Loucy (cell line): ENCODE results near the gene TRIM41.

Experiments used
- H2AFZ ChIP-seq: fragments of 200-600 bp; sonication (generic); 2 replicates; pipeline ENCODE4 v1.6.0; 2016; ENCODE audit warnings: antibody characterized with exemption, mild to moderate bottlenecking, low read length, moderate library complexity
- H3F3A ChIP-seq: fragments of 200-600 bp; 2 replicates; pipeline ENCODE4 v1.6.0; 2016; ENCODE audit warnings: antibody characterized with exemption, low read depth, mild to moderate bottlenecking
- H3K27me3 ChIP-seq: fragments of 200-600 bp; sonication (generic); 2 replicates; pipeline ENCODE4 v1.6.1; 2014; ENCODE audit warnings: low read length, mild to moderate bottlenecking; ENCODE audit not compliant: insufficient read depth, poor library complexity, severe bottlenecking
- H3K36me3 ChIP-seq: fragments of 200-600 bp; sonication (generic); 2 replicates; pipeline ENCODE4 v1.6.1; 2016; ENCODE audit warnings: low read length; ENCODE audit not compliant: insufficient read depth
- H3K4me1 ChIP-seq: fragments of 200-600 bp; sonication (generic); 2 replicates; pipeline ENCODE4 v1.5.1; 2014; ENCODE audit warnings: low read length, mild to moderate bottlenecking; ENCODE audit not compliant: insufficient read depth, poor library complexity, severe bottlenecking
- H3K4me2 ChIP-seq: fragments of 200-600 bp; sonication (generic); 2 replicates; pipeline ENCODE4 v1.6.0; 2014; ENCODE audit warnings: antibody characterized with exemption, low read length, low read depth, mild to moderate bottlenecking; ENCODE audit not compliant: poor library complexity, severe bottlenecking
- H3K4me3 ChIP-seq: fragments of 200-600 bp; sonication (generic); 2 replicates; pipeline ENCODE4 v1.5.1; 2014; ENCODE audit warnings: low read length, mild to moderate bottlenecking, mixed read lengths; ENCODE audit not compliant: poor library complexity, severe bottlenecking
- H3K79me2 ChIP-seq: fragments of 200-600 bp; sonication (generic); 2 replicates; pipeline ENCODE4 v1.6.1; 2014; ENCODE audit warnings: low read length; ENCODE audit not compliant: insufficient read depth
- H3K9ac ChIP-seq: fragments of 200-600 bp; sonication (generic); 2 replicates; pipeline ENCODE4 v1.6.0; 2014; ENCODE audit warnings: mild to moderate bottlenecking, low read depth, low read length, moderate library complexity; ENCODE audit not compliant: poor library complexity, severe bottlenecking
- H3K9me2 ChIP-seq: fragments of 200-600 bp; sonication (generic); replicated peaks from 2 replicates; pipeline ENCODE4 v1.6.1; 2016; ENCODE audit warnings: low read depth, low read length, mixed read lengths
- H3K9me3 ChIP-seq: fragments of 200-600 bp; sonication (generic); 2 replicates; pipeline ENCODE4 v1.6.1; 2014; ENCODE audit warnings: mild to moderate bottlenecking, antibody characterized with exemption, low read length, low read depth; ENCODE audit not compliant: insufficient read depth
- H4K20me1 ChIP-seq: fragments of 200-600 bp; sonication (generic); 2 replicates; pipeline ENCODE4 v1.6.0; 2014; ENCODE audit warnings: antibody characterized with exemption, low read length, mild to moderate bottlenecking; ENCODE audit not compliant: insufficient read depth, poor library complexity, severe bottlenecking
- EZH2phosphoT487 ChIP-seq: fragments of 200-600 bp; IDR thresholded peaks from 2 replicates; pipeline ENCODE4 v1.6.1; 2018; ENCODE audit warnings: antibody characterized with exemption, mild to moderate bottlenecking, moderate library complexity, borderline replicate concordance
- TF ChIP-seq, protein P1 (sequence below): fragments of 200-600 bp; sonication (generic); conservative IDR thresholded peaks from 2 replicates; pipeline ENCODE4 v1.5.1; 2014; ENCODE audit warnings: mild to moderate bottlenecking, antibody characterized with exemption, low read length

TRIM41 gene

DNA sequence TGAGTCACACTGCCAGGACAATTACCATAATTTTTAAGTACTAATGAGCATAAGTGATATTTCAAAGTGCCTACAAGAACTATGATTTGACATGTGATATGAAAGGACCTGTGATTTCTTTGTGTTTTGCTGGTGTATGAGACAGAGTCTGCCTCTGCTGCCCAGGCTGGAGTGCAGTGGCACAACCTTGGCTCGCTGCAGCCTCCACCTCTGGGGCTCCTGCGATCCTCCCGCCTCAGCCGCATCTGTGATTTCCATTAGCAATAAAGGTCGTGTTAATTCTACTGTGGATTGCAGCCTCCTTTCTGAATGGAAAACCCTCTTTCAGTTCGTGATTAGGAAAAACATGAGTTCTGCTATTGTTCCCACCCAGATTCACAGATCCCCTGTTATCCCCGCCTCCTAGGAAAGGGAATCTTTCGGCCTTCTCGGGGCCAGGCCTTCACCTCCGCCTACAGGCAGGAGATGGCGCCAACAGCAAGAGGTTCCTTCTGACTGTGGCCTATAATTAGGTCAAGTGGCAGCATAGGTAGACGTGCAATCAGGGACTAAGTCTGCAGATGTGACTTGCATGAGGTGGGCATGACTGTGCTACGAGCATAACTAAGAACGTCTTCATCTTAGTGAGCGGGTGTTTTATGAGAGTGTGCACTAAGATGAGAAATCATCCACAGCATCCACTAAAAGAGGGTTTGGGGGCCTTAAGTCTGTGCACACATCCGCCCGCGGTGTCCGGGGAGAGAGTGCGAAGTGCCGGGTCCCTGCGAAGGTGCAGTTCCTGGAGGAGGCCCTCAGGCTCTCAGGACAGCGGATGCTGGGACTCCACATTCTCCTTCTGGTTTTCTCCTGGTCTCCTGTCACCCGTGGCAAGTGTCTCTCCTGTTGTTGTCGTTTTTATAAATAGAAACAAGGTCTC, 41.2 kb upstream of the TRIM41 start:
- Histone ChIP-seq H3K79me2 (no peaks in the 10 kb centered on the region), H2AFZ (no peak overlapping the region), H3K4me2 (no peak overlapping the region), H3K27me3 (no peaks in the 10 kb centered on the region), H3K9me2 (no peaks in the 10 kb centered on the region), H3K9ac (no peak overlapping the region), H3K4me3 (no peak overlapping the region), H3F3A (no peaks in the 10 kb centered on the region), H4K20me1 (no peaks in the 10 kb centered on the region), H3K36me3 (no peaks in the 10 kb centered on the region), H3K9me3 (no peaks in the 10 kb centered on the region), H3K4me1 (no peaks in the 10 kb centered on the region)
- TF ChIP-seq EZH2phosphoT487 = no peak
- TF ChIP-seq, protein P1, sequence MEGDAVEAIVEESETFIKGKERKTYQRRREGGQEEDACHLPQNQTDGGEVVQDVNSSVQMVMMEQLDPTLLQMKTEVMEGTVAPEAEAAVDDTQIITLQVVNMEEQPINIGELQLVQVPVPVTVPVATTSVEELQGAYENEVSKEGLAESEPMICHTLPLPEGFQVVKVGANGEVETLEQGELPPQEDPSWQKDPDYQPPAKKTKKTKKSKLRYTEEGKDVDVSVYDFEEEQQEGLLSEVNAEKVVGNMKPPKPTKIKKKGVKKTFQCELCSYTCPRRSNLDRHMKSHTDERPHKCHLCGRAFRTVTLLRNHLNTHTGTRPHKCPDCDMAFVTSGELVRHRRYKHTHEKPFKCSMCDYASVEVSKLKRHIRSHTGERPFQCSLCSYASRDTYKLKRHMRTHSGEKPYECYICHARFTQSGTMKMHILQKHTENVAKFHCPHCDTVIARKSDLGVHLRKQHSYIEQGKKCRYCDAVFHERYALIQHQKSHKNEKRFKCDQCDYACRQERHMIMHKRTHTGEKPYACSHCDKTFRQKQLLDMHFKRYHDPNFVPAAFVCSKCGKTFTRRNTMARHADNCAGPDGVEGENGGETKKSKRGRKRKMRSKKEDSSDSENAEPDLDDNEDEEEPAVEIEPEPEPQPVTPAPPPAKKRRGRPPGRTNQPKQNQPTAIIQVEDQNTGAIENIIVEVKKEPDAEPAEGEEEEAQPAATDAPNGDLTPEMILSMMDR = peak; percentile 71

DNA sequence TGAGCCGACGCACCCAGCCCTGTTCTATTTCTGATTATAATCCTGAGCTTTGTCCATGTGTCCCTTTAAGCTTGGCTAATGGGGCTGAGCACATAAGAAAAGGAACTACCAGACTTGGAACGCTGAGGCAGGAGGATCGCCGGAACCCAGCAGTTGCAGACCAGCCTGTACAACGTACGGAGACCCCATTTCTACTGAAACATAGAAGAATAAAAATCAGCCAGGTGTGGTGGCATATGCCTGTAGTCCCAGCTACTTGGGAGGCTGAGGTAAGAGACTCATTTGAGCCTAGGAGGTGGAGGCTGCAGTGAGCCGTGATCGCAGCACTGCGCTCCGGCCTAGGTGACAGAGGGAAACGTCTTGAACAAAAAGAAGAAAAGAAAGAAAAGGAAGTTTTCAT, 40.4 kb upstream of the TRIM41 start:
- TF ChIP-seq, protein P1 = no peak
- no peak for TF ChIP-seq EZH2phosphoT487
- H4K20me1 ChIP-seq = no peaks in the 10 kb centered on the region
- H3K9ac ChIP-seq = no peak overlapping the region
- no peaks in the 10 kb centered on the region for H3K9me2 ChIP-seq
- no peaks in the 10 kb centered on the region for H3K79me2 ChIP-seq
- H2AFZ ChIP-seq = no peak overlapping the region
- no peaks in the 10 kb centered on the region for H3K36me3 ChIP-seq
- no peaks in the 10 kb centered on the region for H3K9me3 ChIP-seq
- no peak overlapping the region for H3K4me3 ChIP-seq
- H3F3A ChIP-seq = no peaks in the 10 kb centered on the region
- no peaks in the 10 kb centered on the region for H3K4me1 ChIP-seq
- H3K4me2 ChIP-seq = no peak overlapping the region
- H3K27me3 ChIP-seq = no peaks in the 10 kb centered on the region

DNA sequence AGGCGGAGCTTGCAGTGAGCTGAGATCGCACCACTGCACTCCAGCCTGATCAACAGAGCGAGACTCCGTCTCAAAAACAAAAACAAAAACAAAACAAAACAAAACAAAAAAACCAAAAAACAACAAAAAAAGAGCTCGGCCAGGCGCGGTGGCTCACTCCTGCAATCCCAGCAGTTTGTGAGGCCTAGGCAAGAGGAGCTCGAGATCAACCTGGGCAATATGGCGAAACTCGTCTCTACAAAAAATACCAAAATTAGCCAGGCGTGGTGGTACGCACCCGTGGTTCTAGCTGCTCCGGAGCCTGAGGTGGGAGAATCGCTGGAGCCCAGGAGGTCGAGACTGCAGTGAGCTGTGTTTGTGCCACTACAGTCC, 38.2 kb upstream of the TRIM41 start:
- Histone ChIP-seq H3K4me1 (no peaks in the 10 kb centered on the region), H3K27me3 (no peaks in the 10 kb centered on the region), H3K4me2 (no peak overlapping the region), H3K9ac (no peak overlapping the region), H4K20me1 (no peaks in the 10 kb centered on the region), H3K4me3 (no peak overlapping the region), H3K79me2 (no peaks in the 10 kb centered on the region), H3F3A (no peaks in the 10 kb centered on the region), H3K9me2 (no peaks in the 10 kb centered on the region), H2AFZ (no peak overlapping the region), H3K9me3 (no peaks in the 10 kb centered on the region), H3K36me3 (no peaks in the 10 kb centered on the region)
- TF ChIP-seq EZH2phosphoT487 = no peak
- TF ChIP-seq, protein P1 = no peak
